Measurements from ENCODE around the gene CCDC7. TPM values are rescaled to one million over a fixed set of nuclear protein-coding genes. Genes with fewer than 3 reads are reported as not detected.

CCDC7 gene
- total RNA-seq, 1 experiment from 2014 or later = 4.0 TPM

DNA sequence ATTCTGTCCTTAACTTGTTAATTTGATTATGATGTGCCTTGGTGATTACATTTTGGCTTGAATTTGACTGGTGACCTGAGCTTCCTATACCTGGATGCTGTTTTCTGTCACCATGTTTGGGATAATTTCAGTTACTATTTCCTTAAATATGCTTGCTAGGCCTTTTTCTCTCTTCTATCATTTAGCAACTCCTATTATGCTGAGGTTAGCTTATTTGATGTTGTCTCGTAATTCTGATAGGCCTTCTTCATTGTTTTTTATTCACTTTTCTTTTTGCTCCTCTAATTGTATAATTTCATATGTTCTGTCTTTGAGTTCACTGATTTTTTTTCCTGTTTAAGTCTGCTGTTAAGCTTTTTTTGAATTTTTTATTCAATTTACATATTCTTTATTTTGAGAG is 327.2 kb downstream of the CCDC7 start:
- Histone ChIP-seq H3K36me3 (ENCODE audit: control insufficient read depth in 1 of 2, insufficient read depth in 2 of 2, low read length in 2 of 2) (no peaks in the 10 kb centered on the region), H3K9me2 (ENCODE audit: insufficient read depth) (no peaks in the 10 kb centered on the region), H3K4me1 (ENCODE audit: control insufficient read depth in 1 of 2, insufficient read depth in 2 of 2, low read length in 2 of 2) (no peaks in the 10 kb centered on the region), H3K9me3 (ENCODE audit: control insufficient read depth in 1 of 2, insufficient read depth in 1 of 2, low read depth in 1 of 2, low read length in 2 of 2) (no peaks in the 10 kb centered on the region), H3K27me3 (ENCODE audit: insufficient read depth, low read length) (no peaks in the 10 kb centered on the region), H3K9ac (ENCODE audit: low read length) (no peak overlapping the region), H3K27ac (ENCODE audit: low read depth, low read length) (no peak overlapping the region), H4K20me1 (ENCODE audit: insufficient read depth) (no peaks in the 10 kb centered on the region), H3K4me3 (replicated peaks in 1 of 2; ENCODE audit: low read depth in 1 of 2, low read length in 2 of 2) (no peak overlapping the region), H3K4me2 (ENCODE audit: low read length) (no peak overlapping the region), H2AFZ (ENCODE audit: low read depth, low read length, poor library complexity, severe bottlenecking) (no peak overlapping the region), H3K79me2 (ENCODE audit: insufficient read depth, low read length) (no peaks in the 10 kb centered on the region)
- BruUV-seq (replicated peaks) = no TSS peak
- DNase-seq (ENCODE audit: low read depth, low spot score) (no peak), ATAC-seq (no peak)
- intact Hi-C loops (cut with micrococcal nuclease) = no loop called here
- POLR2A ChIA-PET = no interaction called here
- TF ChIP-seq SRF (IDR thresholded peaks at IDR 0.05; ENCODE audit: low read depth) (no peak), ZFX (IDR thresholded peaks at IDR 0.05) (no peak), EGR1 (IDR thresholded peaks at IDR 0.05; ENCODE audit: low read depth) (no peak), POLR2AphosphoS5 (IDR thresholded peaks at IDR 0.05; ENCODE audit: low read depth, low read length) (no peak), TCF7L2 (IDR thresholded peaks at IDR 0.05; ENCODE audit: borderline replicate concordance, extremely low read depth, insufficient read depth, insufficient read length) (no peak), POLR2A (IDR thresholded peaks at IDR 0.05; ENCODE audit: borderline replicate concordance, extremely low read depth, insufficient read depth, insufficient read length) (no peak), ELF1 (IDR thresholded peaks at IDR 0.05; ENCODE audit: borderline replicate concordance, low read depth) (no peak), RAD21 (IDR thresholded peaks at IDR 0.05; ENCODE audit: low read depth) (no peak), EZH2phosphoT487 (IDR thresholded peaks at IDR 0.05; ENCODE audit: borderline replicate concordance) (no peak), JUND (IDR thresholded peaks at IDR 0.05) (no peak), CEBPB (IDR thresholded peaks at IDR 0.05; ENCODE audit: low read depth) (no peak), FOSL1 (IDR thresholded peaks at IDR 0.05; ENCODE audit: low read depth) (no peak), EZH2 (IDR thresholded peaks at IDR 0.05) (no peak), CBX3 (IDR thresholded peaks at IDR 0.05; ENCODE audit: low read depth) (no peak), ZNF274 (IDR thresholded peaks at IDR 0.05; ENCODE audit: low read depth, low read length) (no peak)
- TF ChIP-seq, protein P1, sequence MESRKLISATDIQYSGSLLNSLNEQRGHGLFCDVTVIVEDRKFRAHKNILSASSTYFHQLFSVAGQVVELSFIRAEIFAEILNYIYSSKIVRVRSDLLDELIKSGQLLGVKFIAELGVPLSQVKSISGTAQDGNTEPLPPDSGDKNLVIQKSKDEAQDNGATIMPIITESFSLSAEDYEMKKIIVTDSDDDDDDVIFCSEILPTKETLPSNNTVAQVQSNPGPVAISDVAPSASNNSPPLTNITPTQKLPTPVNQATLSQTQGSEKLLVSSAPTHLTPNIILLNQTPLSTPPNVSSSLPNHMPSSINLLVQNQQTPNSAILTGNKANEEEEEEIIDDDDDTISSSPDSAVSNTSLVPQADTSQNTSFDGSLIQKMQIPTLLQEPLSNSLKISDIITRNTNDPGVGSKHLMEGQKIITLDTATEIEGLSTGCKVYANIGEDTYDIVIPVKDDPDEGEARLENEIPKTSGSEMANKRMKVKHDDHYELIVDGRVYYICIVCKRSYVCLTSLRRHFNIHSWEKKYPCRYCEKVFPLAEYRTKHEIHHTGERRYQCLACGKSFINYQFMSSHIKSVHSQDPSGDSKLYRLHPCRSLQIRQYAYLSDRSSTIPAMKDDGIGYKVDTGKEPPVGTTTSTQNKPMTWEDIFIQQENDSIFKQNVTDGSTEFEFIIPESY (IDR thresholded peaks at IDR 0.05; ENCODE audit: extremely low read depth, insufficient replicate concordance, low read length) = no peak
- TF ChIP-seq, protein P2, sequence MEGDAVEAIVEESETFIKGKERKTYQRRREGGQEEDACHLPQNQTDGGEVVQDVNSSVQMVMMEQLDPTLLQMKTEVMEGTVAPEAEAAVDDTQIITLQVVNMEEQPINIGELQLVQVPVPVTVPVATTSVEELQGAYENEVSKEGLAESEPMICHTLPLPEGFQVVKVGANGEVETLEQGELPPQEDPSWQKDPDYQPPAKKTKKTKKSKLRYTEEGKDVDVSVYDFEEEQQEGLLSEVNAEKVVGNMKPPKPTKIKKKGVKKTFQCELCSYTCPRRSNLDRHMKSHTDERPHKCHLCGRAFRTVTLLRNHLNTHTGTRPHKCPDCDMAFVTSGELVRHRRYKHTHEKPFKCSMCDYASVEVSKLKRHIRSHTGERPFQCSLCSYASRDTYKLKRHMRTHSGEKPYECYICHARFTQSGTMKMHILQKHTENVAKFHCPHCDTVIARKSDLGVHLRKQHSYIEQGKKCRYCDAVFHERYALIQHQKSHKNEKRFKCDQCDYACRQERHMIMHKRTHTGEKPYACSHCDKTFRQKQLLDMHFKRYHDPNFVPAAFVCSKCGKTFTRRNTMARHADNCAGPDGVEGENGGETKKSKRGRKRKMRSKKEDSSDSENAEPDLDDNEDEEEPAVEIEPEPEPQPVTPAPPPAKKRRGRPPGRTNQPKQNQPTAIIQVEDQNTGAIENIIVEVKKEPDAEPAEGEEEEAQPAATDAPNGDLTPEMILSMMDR (IDR thresholded peaks at IDR 0.05 in 2 of 3, conservative IDR thresholded peaks at IDR 0.05 in 1 of 3; ENCODE audit: borderline replicate concordance in 1 of 3, insufficient read depth in 1 of 3, low read depth in 2 of 3, low read length in 2 of 3) = no peak
- TF ChIP-seq, protein P3, sequence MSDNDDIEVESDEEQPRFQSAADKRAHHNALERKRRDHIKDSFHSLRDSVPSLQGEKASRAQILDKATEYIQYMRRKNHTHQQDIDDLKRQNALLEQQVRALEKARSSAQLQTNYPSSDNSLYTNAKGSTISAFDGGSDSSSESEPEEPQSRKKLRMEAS (IDR thresholded peaks at IDR 0.05) = no peak
- RAD21 ChIA-PET (ENCODE audit: low non-redundant PET in 1 of 2, low total read pairs in 2 of 2, uncharacterized antibody in 2 of 2, unreplicated experiment in 2 of 2) = no interaction called here
- CTCF ChIA-PET = no interaction called here
